Right forelimb (tissue), 1 donor: ENCODE results near the gene PFKP.

Source experiments
- DNase-seq: peaks from one replicate; pipeline ENCODE4 v3.0.0-alpha.2; 2018

PFKP gene

DNA sequence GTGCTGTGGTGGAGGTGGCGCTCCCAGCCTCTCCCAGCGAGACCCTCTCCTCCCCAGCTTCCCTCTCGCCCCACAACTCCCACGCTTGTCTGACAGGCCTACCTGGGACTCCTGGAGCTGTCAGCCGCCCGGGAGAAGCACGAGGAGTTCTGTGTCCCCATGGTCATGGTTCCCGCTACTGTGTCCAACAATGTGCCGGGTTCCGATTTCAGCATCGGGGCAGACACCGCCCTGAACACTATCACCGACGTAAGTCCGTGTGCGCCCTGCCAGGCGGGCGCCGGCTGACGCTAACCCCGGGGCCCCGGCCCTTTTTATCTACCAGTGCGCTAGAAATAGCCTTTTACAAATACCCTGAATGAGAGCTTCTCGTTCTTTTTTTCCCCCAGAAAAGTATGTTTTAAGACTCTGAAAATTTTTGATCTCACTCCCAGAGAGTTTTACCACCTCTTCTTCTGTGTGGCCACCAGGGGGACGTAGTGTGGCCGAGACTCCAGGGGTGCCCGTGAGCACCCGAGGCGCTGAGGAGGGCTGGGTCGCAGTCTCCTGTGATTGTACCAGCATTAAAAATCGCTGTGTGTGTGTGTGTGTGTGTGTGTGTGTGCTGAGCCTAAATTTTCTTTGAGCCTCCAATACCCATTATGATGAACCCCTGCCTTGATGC lies 52.6 kb downstream of the PFKP start:
- DNase-seq: no peak

DNA sequence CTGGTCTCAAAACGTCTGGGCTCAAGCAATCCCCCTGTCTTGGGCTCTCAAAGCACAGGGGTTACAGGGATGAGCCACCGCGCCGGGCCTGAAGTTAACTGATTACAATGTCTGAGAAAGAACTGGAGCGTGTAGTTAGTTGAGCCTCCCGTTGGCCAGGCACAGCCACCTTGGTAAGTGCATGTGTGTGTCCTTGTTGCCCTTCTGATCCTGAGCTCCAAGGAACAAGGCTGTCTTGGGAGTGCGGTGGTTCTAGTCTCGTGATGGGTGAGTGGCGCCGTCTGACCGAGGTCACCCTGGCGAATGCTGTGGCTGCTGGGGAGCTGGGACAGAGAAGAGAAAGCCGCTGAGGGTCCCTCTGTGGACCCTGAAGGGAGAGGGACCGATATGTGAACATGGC lies 54.7 kb downstream of the PFKP start:
- DNase-seq: no peak

DNA sequence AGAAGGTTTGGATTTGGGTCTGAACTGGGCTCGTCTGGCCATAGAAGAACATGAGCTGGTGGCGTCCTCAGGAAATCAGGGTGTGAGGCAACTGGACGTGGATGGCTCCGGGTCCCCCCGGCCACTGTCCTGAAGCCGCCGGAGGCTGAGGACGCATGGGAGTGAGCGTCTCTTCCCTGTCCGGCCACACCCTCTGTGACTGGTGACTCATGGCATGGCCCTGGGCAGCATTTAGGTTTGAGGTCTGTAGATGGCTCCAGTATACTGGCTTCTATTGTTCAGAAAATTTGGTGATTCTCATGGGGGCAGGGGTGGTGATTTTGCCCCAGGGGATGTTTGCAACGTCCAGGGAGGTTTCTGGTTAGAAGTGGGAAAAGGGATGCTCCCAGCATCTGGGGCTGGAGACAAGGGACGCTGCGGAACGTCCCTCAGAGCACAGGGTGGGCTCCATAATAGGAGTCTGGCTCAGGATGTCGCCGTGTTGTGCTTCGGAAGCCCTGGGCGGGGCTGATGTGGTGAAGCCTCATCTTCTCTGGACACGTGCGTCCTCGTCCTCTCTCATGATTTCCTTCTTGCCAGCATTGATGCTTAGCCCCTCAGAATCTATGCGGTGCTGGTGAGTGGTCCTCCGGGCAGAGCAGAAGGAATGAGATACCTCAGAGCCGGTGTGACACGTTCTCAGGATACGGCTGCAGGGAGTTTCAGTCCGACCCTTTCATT lies 55.3 kb downstream of the PFKP start:
- no peak for DNase-seq

DNA sequence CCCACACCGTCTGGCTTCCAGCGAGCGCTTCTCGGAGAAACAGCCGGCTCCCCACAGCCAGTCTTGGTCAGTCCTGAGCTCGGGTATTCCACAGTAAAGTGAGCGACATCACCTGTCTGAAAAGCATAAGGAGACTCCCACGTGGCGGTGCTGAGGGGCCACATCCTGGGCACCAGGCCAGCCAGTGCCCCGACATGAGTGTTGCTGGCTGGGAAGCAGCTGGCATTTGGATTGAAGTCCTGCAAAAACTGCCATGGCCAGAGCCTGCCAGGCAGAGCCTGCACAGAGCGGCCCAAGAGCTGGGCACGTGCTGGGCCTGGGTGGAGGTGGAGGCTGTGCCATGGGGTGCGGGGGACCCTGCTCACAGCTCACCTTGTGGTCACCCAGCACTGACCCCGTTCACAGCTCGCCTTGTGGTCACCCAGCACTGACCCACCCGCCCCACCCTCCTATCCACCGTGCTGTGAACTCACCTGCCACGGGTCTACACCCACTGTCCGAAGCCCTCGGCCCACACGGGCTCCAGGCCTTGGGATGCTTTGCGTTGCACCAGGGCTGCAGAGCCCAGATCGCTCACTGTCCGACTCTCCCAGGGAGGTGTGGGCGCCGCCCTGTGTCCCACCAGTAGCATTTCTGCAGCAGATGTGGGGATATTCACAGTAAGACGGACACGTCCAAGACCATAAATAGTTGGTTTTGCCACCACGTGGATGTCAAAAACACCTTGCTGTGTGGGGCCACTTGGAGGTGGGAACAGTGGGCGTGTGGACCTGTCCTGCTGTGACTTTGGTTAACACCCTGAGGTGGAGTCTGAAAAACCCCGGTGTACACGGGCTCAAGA lies 56.4 kb downstream of the PFKP start:
- no peak for DNase-seq

DNA sequence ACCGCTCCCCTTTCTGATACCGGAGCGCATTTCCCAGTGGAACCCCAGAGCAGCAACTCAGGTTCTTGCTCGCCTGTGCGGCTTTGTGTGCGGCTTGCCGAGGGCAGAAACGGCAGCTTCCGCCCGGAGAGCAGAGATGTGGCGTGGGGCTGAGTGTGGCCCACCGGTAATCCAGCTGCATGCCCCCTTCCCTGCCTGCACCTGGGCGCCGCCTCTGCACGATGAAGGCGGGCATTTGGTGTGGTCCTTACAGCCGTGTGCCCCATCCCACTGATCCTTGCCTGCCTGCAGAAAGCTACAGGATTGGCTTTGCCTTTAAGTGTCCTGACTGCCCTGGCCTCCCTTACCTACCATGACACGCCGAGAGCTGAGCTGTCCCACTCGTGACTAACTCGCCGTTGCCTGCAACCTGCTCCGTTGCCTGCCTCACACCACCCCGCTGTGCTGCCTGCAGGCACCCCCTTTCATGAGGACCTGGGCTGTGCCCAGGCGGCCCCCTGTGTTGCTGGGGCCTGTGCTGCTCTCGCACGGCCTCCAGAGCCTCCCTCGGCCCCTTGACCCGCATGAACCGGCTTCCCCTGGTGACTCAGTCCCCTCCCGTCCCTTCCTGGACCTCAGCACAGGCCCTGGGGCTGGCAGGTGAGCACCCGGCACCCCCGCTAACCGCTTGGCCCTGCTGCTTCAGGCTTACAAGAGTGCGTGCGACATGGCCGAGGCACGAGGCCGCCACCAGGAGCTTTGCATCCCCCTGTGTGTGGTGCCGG lies 57.2 kb downstream of the PFKP start:
- no peak for DNase-seq

- DNase-seq: no peak
Observed at GRCh38 chr10:3125527-3126170, 58.3 kb downstream of the PFKP start.

GRCh38 chr10:3126249-3126648 lies 58.9 kb downstream of the PFKP start:
- no peak for DNase-seq

GRCh38 chr10:3126741-3127346 lies 59.5 kb downstream of the PFKP start:
- DNase-seq: no peak

DNA sequence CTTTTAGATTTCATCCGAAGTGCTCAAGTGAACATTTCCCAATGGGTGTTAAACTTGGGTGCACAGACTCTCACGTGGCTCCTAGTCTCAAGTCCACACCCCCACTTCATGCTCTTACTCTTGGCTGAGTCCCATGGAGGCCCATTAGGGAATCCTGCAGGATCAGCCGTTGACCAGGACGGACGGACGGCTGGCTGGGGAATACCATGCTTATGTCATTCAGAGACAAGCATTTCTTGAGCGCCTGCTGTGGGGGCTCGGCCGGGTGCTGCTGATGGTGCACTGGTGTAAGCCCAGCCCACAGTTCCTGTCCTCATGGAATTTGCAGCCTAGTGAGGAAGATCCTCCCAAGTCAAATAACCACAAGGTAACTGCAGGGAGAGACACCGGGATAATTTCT lies 60.6 kb downstream of the PFKP start:
- no peak for DNase-seq

GRCh38 chr10:3128379-3129130 lies 61.2 kb downstream of the PFKP start:
- no peak for DNase-seq

DNA sequence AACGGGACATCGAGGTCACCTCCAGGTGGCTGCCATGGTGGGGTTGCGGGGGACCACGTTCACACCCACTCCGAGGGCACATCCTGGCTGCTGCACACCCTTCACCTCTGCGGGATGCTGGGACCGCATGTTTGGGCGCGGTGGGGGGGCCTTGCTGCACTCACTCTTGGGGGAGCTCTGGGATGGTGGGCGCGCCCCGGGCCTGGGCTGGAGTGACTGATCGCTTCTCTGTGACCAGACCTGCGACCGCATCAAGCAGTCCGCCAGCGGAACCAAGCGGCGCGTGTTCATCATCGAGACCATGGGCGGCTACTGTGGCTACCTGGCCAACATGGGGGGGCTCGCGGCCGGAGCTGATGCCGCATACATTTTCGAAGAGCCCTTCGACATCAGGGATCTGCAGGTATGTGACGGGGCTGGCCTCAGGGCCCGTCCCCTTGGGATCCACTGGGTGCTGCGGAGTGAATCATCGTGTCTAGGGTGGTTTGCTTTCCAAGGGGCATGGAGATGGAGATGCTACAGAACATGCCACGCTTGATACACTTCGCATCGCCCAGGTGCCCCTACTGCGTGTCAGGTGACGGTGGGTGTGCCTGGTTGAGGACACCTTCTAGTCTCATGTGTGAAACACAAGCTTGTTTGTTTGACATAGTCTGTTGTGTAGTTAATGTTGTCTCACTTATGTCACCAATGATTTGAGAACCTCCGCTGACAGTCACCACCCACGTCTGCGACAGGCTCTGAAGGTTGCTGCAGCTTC lies 62.4 kb downstream of the PFKP start:
- DNase-seq: no peak

DNA sequence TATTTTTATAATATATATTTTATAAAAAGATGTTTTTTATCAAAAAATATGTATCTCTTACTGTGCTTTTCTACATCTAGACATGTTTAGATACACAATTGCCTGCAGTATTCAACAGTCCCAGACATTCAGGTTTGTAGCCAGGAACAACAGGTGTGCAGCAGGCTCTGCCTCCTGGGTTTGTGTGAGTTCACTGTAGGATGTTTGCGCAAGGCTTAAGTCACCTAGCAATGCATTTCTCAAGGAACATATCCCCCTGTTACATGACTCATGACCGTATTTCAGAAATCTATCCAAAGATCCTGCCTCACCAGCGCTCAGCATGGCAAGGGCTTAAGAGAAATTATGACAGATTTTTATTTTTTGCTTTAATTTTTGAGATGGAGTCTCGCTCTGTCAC lies 63.8 kb downstream of the PFKP start:
- DNase-seq: no peak

GRCh38 chr10:3132036-3133025 lies 65.0 kb downstream of the PFKP start:
- DNase-seq: no peak

DNA sequence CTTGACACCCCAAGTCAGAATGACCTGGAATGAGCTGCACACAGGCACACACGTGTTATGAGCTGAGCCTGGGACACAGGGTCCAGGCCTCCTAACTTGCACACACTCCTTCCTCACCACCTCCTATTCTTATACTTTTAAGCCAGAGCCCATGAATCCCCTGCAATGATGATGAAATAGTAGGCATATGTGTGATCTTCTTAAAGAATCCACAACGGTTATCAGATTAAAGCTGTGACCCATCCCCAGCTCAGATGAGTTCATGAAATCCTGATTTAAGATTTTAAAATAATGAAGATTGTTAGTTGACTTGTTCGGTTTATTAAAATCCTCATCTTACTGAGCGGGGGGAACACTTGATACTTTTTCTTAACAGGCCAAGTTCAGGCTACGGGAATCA lies 66.6 kb downstream of the PFKP start:
- DNase-seq: no peak

DNA sequence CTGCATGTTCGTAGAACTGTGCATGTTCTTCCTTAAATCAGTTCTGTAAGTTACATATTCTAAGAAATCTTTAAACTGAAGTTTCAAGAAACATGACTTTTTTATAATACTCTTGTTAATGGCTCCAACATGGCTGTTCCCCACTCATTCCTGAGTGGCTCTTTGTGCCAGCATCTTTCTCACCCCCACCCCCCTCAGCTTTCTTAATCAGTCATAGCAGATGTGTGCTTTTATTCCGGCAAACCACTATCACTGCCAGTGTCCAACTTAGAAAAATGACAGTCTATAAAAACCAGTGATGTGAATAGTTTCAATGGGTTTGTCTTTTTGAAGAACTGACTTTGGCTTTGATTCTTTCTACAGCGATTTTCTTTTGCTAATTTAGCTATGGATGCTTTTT lies 67.7 kb downstream of the PFKP start:
- no peak for DNase-seq

DNA sequence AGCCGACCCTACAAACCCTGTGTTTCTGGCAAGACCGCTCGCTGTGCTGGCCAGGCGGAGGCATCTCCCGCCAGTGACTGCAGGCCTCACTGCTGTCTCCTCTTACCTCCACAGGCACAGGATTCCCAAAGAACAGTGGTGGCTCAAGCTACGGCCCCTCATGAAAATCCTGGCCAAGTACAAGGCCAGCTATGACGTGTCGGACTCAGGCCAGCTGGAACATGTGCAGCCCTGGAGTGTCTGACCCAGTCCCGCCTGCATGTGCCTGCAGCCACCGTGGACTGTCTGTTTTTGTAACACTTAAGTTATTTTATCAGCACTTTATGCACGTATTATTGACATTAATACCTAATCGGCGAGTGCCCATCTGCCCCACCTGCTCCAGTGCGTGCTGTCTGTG lies 69.0 kb downstream of the PFKP start:
- DNase-seq: peak; percentile 77

DNA sequence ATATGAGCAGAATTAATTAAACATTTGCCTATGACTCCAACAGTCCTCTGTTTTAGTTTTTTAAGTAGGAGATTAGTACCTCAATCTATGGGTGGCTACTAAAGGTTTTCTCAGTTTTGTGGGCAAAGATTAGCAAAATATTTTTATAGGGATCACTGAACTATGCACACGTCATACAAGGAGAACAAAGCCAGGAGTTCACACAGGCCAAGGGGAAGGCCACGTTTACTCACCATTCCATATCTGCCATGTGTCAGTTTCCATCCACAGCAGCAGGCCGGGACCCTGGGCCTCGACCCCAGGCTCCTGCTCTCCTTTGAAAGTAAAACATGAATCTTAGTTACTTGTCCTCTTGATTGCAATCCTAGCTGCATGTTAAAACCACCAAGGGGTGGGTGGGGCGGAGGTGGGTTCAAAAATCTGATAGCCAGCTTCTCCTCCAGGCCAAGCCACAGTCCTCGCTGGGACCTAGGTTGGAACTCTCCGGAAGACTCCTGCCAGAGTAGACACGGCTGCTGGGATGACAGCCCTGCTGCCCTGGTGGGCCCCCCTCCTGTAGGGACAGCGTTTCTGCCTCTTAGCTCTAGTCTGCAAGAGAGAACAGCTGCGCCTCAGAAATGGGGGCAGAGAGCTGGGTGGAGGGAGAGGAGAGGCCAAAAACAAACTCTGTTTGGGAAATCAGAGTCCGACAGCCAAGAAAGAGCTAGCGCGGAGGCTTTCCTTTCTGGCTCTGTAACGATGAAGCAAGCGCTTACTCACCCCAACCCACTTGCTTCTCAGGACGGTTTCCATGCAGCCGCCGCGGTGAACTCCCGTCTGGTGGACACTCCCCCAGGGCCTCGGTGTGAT lies 69.6 kb downstream of the PFKP start:
- DNase-seq: peak; percentile 76
